Measurements from ENCODE around the gene METTL22.

- TF ChIP-seq REST (IDR thresholded peaks at IDR 0.05; ENCODE audit: insufficient replicate concordance, low read depth) (no peak), GABPA (IDR thresholded peaks at IDR 0.05; ENCODE audit: low read depth) (no peak), POLR2AphosphoS5 (IDR thresholded peaks at IDR 0.05; ENCODE audit: low read depth) (no peak)
- TF ChIP-seq, protein P1, sequence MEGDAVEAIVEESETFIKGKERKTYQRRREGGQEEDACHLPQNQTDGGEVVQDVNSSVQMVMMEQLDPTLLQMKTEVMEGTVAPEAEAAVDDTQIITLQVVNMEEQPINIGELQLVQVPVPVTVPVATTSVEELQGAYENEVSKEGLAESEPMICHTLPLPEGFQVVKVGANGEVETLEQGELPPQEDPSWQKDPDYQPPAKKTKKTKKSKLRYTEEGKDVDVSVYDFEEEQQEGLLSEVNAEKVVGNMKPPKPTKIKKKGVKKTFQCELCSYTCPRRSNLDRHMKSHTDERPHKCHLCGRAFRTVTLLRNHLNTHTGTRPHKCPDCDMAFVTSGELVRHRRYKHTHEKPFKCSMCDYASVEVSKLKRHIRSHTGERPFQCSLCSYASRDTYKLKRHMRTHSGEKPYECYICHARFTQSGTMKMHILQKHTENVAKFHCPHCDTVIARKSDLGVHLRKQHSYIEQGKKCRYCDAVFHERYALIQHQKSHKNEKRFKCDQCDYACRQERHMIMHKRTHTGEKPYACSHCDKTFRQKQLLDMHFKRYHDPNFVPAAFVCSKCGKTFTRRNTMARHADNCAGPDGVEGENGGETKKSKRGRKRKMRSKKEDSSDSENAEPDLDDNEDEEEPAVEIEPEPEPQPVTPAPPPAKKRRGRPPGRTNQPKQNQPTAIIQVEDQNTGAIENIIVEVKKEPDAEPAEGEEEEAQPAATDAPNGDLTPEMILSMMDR (IDR thresholded peaks at IDR 0.05; ENCODE audit: insufficient read depth, low read length), result no peak
These were observed 32.8 kb upstream of the METTL22 start for GRCh38 chr16:8588682-8589056.
